Stimulated activated CD4-positive, alpha-beta T cell treated with anti-CD3 and anti-CD28 coated beads, Interleukin-12 subunit alpha, Interleukin-12 subunit beta, amount 100 ng/mL, for 4 hours (primary cell): Measurements from ENCODE around the gene UNC13D.
"Not testable (repeated sequence)": the region's sequence is repeated elsewhere in the genome, so short reads cannot be mapped to it uniquely, and the experiment has no call there.

Experiments used
- DNase-seq: peaks from one replicate; pipeline ENCODE4 v3.0.0-alpha.2; 2020

UNC13D gene

GRCh38 chr17:75819116-75819515, 25.1 kb downstream of the UNC13D start:
- DNase-seq: no peak

- DNase-seq: no peak
Observed at GRCh38 chr17:75818326-75818885, 25.8 kb downstream of the UNC13D start.

GRCh38 chr17:75817571-75817970, 26.6 kb downstream of the UNC13D start:
- DNase-seq: no peak

DNA sequence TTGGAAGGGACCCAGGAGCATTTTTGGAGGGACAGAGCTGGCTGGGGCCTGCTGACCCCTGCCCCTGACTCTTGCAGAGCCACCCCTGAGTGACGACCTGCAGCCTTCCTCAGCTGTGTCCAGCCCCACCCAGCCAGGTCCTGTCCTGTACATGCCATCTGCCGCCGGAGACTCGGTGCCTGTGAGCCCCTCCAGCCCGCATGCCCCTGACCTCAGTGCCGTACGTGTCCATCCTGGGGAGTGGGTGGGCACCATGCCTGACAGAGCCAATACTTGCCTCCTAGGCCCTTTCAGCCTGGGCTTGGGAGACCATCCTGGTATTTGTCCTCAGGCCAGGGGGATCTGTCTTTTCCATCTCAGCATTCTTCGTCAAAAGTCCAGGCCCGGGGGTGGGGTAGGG, 27.5 kb downstream of the UNC13D start:
- no peak for DNase-seq

- no peak for DNase-seq
Observed at GRCh38 chr17:75815399-75815798, 28.8 kb downstream of the UNC13D start.

DNA sequence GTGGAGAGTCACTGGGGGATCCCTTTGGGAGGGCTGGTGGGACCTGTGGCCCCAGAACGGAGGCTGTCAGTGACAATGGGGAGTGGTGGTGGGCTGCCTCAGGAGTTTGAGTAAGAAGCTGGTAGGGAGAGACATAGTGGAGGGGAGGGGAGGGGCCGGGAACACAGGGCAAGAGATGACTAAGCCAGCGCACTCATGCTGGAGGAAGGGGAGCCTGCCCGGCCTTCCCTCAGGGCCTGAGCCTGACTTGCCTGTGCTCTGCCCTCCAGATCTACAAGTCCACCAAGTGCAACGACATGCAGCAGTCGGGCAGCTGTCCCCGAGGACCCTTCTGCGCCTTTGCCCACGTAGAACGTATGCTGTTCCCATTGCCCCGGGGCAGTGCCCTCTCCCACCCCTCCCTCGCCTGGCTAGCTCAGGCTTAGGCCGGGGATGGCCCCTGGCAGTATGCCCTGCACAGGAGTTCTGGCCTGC, 29.3 kb downstream of the UNC13D start:
- DNase-seq: no peak

- DNase-seq: no peak
Observed at GRCh38 chr17:75814021-75814395, 30.2 kb downstream of the UNC13D start.

DNA sequence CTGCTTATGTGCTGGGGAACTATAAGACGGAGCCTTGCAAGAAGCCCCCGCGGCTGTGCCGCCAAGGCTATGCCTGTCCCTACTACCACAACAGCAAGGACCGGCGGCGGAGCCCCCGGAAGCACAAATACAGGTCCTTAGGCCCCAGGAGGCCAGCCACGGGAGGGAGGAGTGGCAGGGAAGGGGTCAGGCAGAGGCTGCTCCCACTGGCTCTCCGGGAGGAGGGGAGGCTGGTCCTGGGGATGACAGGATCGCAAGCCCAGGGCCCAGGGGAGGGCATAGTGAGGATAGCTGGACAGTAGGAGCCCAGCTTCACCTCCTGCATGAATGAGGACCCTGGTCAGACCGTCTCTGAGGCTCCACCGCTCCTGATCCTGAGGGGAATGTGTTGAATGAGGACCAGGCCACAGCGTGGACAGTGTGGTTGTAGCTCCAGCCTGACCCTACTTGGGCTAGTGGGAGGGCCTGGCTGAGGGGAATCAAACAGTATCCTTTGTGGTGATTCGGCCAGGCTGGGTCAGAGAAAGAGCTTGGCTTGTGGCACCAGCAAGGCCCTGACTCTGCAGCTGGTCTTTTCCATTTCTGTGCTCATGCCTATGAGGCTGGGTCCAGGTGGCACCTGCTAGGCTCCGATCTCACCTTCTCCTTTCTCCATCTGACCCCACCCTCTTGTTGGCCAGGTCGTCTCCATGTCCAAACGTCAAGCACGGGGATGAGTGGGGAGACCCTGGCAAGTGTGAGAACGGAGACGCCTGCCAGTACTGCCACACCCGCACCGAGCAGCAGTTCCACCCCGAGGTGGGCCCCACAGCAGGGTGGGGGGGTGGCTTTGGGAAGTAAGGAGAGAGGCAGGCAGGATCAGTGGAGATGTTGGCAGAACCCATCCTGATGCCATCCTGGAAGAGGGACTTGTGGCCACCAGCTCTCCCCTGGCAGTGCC, 30.9 kb downstream of the UNC13D start:
- DNase-seq: no peak

- no peak for DNase-seq
Observed at GRCh38 chr17:75812096-75813013, 31.8 kb downstream of the UNC13D start.

DNA sequence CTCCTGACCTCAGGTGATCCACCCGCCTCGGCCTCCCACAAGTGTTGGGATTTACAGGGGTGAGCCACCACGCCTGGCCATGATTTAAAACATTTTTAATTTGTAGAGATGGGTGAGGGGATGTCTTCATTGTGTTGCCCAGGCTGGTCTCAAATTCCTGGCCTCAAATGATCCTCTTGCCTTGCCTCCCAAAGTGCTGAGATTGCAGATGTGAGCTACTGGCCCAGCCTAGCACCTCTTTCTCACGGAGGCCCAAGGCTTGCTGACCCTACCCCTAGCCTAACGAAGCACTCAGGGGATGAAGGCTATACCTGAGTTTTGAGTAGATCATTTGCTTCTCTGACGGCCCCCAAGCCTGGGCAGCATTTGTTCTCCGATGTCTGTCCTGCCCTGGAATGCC, 33.0 kb downstream of the UNC13D start:
- DNase-seq: no peak

- DNase-seq: not testable (repeated sequence)
Observed at GRCh38 chr17:75810756-75811155, 33.4 kb downstream of the UNC13D start.

GRCh38 chr17:75810216-75810615, 34.0 kb downstream of the UNC13D start:
- no peak for DNase-seq

GRCh38 chr17:75809631-75810111, 34.5 kb downstream of the UNC13D start:
- DNase-seq: no peak

DNA sequence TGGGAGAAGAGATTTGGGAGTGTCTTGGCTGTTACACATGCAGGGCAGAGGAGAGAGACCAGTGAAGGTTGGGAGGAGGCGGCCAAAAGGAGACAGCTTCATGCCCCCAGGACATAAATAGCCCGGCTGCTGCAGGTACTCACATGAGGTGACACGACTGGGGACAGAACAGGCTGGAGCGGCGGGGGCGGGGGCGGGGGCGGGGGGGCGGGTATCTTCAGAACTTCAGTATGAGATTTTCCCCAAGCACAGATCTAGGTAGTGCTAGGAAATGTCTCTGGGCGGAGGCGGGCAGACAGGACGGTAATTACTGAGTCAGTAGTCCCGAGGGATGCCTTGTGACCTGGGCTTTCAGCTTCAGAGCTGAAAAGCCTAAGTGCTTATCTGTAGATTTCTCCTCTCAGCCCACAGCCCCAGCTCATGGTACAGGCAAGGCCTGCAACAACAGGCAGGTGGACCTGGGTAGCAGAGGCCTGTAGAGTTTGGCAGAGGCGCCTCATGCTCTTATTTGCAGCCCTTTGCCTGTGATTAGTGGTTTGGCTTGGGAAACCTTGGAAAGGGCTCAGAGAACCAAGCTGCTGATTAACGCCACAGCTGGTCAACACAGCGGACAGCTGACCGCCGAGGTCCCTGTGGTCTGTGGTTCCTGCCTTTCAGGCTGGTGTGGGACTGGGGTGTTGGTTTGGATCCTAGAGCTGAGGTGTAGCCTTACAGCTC, 35.1 kb downstream of the UNC13D start:
- DNase-seq: no peak

GRCh38 chr17:75808549-75808904, 35.7 kb downstream of the UNC13D start:
- no peak for DNase-seq

GRCh38 chr17:75807861-75808260, 36.3 kb downstream of the UNC13D start:
- no peak for DNase-seq

GRCh38 chr17:75806822-75807500, 37.2 kb downstream of the UNC13D start:
- no peak for DNase-seq

GRCh38 chr17:75803883-75804282, 40.3 kb downstream of the UNC13D start:
- no peak for DNase-seq

GRCh38 chr17:75799402-75799801, 44.8 kb downstream of the UNC13D start:
- no peak for DNase-seq

- no peak for DNase-seq
Observed at GRCh38 chr17:75795820-75796607, 48.2 kb downstream of the UNC13D start.

- no peak for DNase-seq
Observed at GRCh38 chr17:75793460-75793859, 50.7 kb downstream of the UNC13D start.
